ENCODE data around the gene PCDHGB6.
"Not testable (repeated sequence)": the region's sequence is repeated elsewhere in the genome, so short reads cannot be mapped to it uniquely, and the experiment has no call there.

PCDHGB6 gene

GRCh38 chr5:141430332-141431113 lies 22.7 kb downstream of the PCDHGB6 start, which contains the start of gene PCDHGA12:
TSS of gene PCDHGA12 (plus strand) at chr5:141430507. CDS start at chr5:141430760, 253 bp downstream.
- H3K9me3 ChIP-seq (ENCODE audit: insufficient read depth, low read depth, low read length) = no peaks in the 10 kb centered on the region
- H2AFZ ChIP-seq (ENCODE audit: low read length) = no peak within 1 kb of the TSS
- no peak within 1 kb of the TSS for H3K4me3 ChIP-seq (ENCODE audit: low read length, poor library complexity, severe bottlenecking)
- H3K27me3 ChIP-seq (ENCODE audit: insufficient read depth, low read length, poor library complexity, severe bottlenecking) = no peaks in the 10 kb centered on the region
- no peak within 1 kb of the TSS for H3K9ac ChIP-seq (ENCODE audit: low read depth, low read length, poor library complexity, severe bottlenecking)
- H3K4me1 ChIP-seq (ENCODE audit: insufficient read depth, low read length, poor library complexity, severe bottlenecking) = no peaks in the 10 kb centered on the region
- H3F3A ChIP-seq (ENCODE audit: low read depth) = no peaks in the 10 kb centered on the region
- no peaks in the 10 kb centered on the region for H3K36me3 ChIP-seq (ENCODE audit: insufficient read depth, low read length)
- TF ChIP-seq CTCF (conservative IDR thresholded peaks at IDR 0.05; ENCODE audit: low read length) (no peak; the same call in 1 of the 2 replicates), EZH2phosphoT487 (IDR thresholded peaks at IDR 0.05; ENCODE audit: borderline replicate concordance) (no peak)
- H3K79me2 ChIP-seq (ENCODE audit: insufficient read depth, low read length) = no peaks in the 10 kb centered on the region
- no peak within 1 kb of the TSS for H3K4me2 ChIP-seq (ENCODE audit: low read depth, low read length, poor library complexity, severe bottlenecking)
- no peaks in the 10 kb centered on the region for H3K9me2 ChIP-seq (replicated peaks; ENCODE audit: low read depth, low read length)
- no peaks in the 10 kb centered on the region for H4K20me1 ChIP-seq (ENCODE audit: insufficient read depth, low read length, poor library complexity, severe bottlenecking)

- Histone ChIP-seq H3K9me2 (replicated peaks; ENCODE audit: low read depth, low read length) (no peaks in the 10 kb centered on the region), H4K20me1 (ENCODE audit: insufficient read depth, low read length, poor library complexity, severe bottlenecking) (no peaks in the 10 kb centered on the region), H3K4me2 (ENCODE audit: low read depth, low read length, poor library complexity, severe bottlenecking) (no peak overlapping the region), H3F3A (ENCODE audit: low read depth) (no peaks in the 10 kb centered on the region), H3K9me3 (ENCODE audit: insufficient read depth, low read depth, low read length) (no peaks in the 10 kb centered on the region), H3K79me2 (ENCODE audit: insufficient read depth, low read length) (no peaks in the 10 kb centered on the region), H3K4me1 (ENCODE audit: insufficient read depth, low read length, poor library complexity, severe bottlenecking) (no peaks in the 10 kb centered on the region), H3K27me3 (ENCODE audit: insufficient read depth, low read length, poor library complexity, severe bottlenecking) (no peaks in the 10 kb centered on the region), H3K4me3 (ENCODE audit: low read length, poor library complexity, severe bottlenecking) (no peak overlapping the region), H3K36me3 (ENCODE audit: insufficient read depth, low read length) (no peaks in the 10 kb centered on the region), H2AFZ (ENCODE audit: low read length) (no peak overlapping the region), H3K9ac (ENCODE audit: low read depth, low read length, poor library complexity, severe bottlenecking) (no peak overlapping the region)
- no peak for TF ChIP-seq CTCF (conservative IDR thresholded peaks at IDR 0.05; ENCODE audit: low read length)
- TF ChIP-seq EZH2phosphoT487 (IDR thresholded peaks at IDR 0.05; ENCODE audit: borderline replicate concordance) = no peak
Observed at GRCh38 chr5:141431286-141431685, 23.5 kb downstream of the PCDHGB6 start.

GRCh38 chr5:141432308-141432707 lies 24.5 kb downstream of the PCDHGB6 start:
- H3K9ac ChIP-seq (ENCODE audit: low read depth, low read length, poor library complexity, severe bottlenecking); H2AFZ ChIP-seq (ENCODE audit: low read length); H3F3A ChIP-seq (ENCODE audit: low read depth); H3K9me3 ChIP-seq (ENCODE audit: insufficient read depth, low read depth, low read length); H3K27me3 ChIP-seq (ENCODE audit: insufficient read depth, low read length, poor library complexity, severe bottlenecking); H3K79me2 ChIP-seq (ENCODE audit: insufficient read depth, low read length); H4K20me1 ChIP-seq (ENCODE audit: insufficient read depth, low read length, poor library complexity, severe bottlenecking); H3K4me3 ChIP-seq (ENCODE audit: low read length, poor library complexity, severe bottlenecking); H3K4me2 ChIP-seq (ENCODE audit: low read depth, low read length, poor library complexity, severe bottlenecking); H3K4me1 ChIP-seq (ENCODE audit: insufficient read depth, low read length, poor library complexity, severe bottlenecking); H3K9me2 ChIP-seq (replicated peaks; ENCODE audit: low read depth, low read length); H3K36me3 ChIP-seq (ENCODE audit: insufficient read depth, low read length): not testable (repeated sequence)

GRCh38 chr5:141432726-141433125 lies 24.9 kb downstream of the PCDHGB6 start:
- not testable (repeated sequence) for H3K36me3 ChIP-seq (ENCODE audit: insufficient read depth, low read length); H3F3A ChIP-seq (ENCODE audit: low read depth); H4K20me1 ChIP-seq (ENCODE audit: insufficient read depth, low read length, poor library complexity, severe bottlenecking); H3K27me3 ChIP-seq (ENCODE audit: insufficient read depth, low read length, poor library complexity, severe bottlenecking); H2AFZ ChIP-seq (ENCODE audit: low read length); H3K4me1 ChIP-seq (ENCODE audit: insufficient read depth, low read length, poor library complexity, severe bottlenecking); H3K79me2 ChIP-seq (ENCODE audit: insufficient read depth, low read length); H3K9me2 ChIP-seq (replicated peaks; ENCODE audit: low read depth, low read length); H3K4me2 ChIP-seq (ENCODE audit: low read depth, low read length, poor library complexity, severe bottlenecking); H3K9me3 ChIP-seq (ENCODE audit: insufficient read depth, low read depth, low read length); H3K4me3 ChIP-seq (ENCODE audit: low read length, poor library complexity, severe bottlenecking); H3K9ac ChIP-seq (ENCODE audit: low read depth, low read length, poor library complexity, severe bottlenecking)

Data from Loucy (cell line).